NCI-H1436 (cell line): ENCODE measurements around the gene FDPS.
"Not testable (repeated sequence)": the region's sequence is repeated elsewhere in the genome, so short reads cannot be mapped to it uniquely, and the experiment has no call there.

Source experiments
- DNase-seq: peaks from one replicate; lab custom pipeline; 2025; lab: John Stamatoyannopoulos, UW

Gene FDPS

GRCh38 chr1:155285631-155286044 is 23.0 kb upstream of the FDPS start:
- DNase-seq: no peak

GRCh38 chr1:155286544-155286943 is 22.1 kb upstream of the FDPS start:
- no peak for DNase-seq

- DNase-seq: no peak
Observed at GRCh38 chr1:155287987-155288543, 20.6 kb upstream of the FDPS start.

GRCh38 chr1:155291006-155291405 is 17.7 kb upstream of the FDPS start:
- DNase-seq: not testable (repeated sequence)

GRCh38 chr1:155293086-155293749 is 15.4 kb upstream of the FDPS start:
- DNase-seq: no peak

GRCh38 chr1:155294520-155295182 is 14.0 kb upstream of the FDPS start:
- DNase-seq: no peak

- DNase-seq: no peak
Observed at GRCh38 chr1:155295183-155295941, 13.3 kb upstream of the FDPS start.

GRCh38 chr1:155295942-155296267 is 12.8 kb upstream of the FDPS start:
- DNase-seq: no peak

GRCh38 chr1:155296661-155297060 is 12.0 kb upstream of the FDPS start:
- DNase-seq: no peak

GRCh38 chr1:155297384-155297783 is 11.3 kb upstream of the FDPS start:
- DNase-seq: no peak

- no peak for DNase-seq
Observed at GRCh38 chr1:155300024-155300423, 8.6 kb upstream of the FDPS start.

GRCh38 chr1:155300553-155301329 is 7.9 kb upstream of the FDPS start:
- DNase-seq: no peak

GRCh38 chr1:155301342-155301841 is 7.3 kb upstream of the FDPS start, which contains the start of gene PKLR:
PKLR (minus strand) TSS chr1:155301438; CDS start chr1:155301395, 43 bp downstream.
- DNase-seq: no peak

- DNase-seq: no peak
Observed at GRCh38 chr1:155304558-155305063, 4.1 kb upstream of the FDPS start.

GRCh38 chr1:155305881-155306391 is 2.7 kb upstream of the FDPS start:
- DNase-seq: no peak

GRCh38 chr1:155307247-155307740 is 1.4 kb upstream of the FDPS start:
- DNase-seq: no peak

GRCh38 chr1:155309423-155310021 is 856 bp downstream of the FDPS start:
- no peak for DNase-seq

GRCh38 chr1:155313261-155313660 is 4.6 kb downstream of the FDPS start:
- DNase-seq: no peak

- no peak for DNase-seq
Observed at GRCh38 chr1:155316922-155317321, 8.3 kb downstream of the FDPS start.

GRCh38 chr1:155318082-155318481 is 9.4 kb downstream of the FDPS start:
- DNase-seq: no peak

GRCh38 chr1:155319536-155319935 is 10.9 kb downstream of the FDPS start:
- no peak for DNase-seq
